Fibroblast of lung (primary cell): ENCODE results near the gene CYP19A1. TPM values are rescaled to one million over a fixed set of nuclear protein-coding genes. Genes with fewer than 3 reads are reported as not detected.

Source experiments
- DNase-seq, 2 donors: peaks; one replicate each; pipeline versions ENCODE4 v3.0.0 to v3.0.0-alpha.2; 2010; ENCODE audit warnings: low read depth in 2 of 2
- H2AFZ ChIP-seq: 2 replicates; pipeline ENCODE4 v1.5.1; 2012; ENCODE audit warnings: low read length, control low read depth, inconsistent platforms
- H3K27ac ChIP-seq: 2 replicates; pipeline ENCODE4 v1.5.1; 2011; ENCODE audit warnings: low read length, control low read depth; ENCODE audit not compliant: insufficient read depth
- H3K27me3 ChIP-seq: 2 replicates; pipeline ENCODE4 v1.5.1; 2011; ENCODE audit warnings: mild to moderate bottlenecking, low read length; ENCODE audit not compliant: control insufficient read depth, insufficient read depth
- H3K36me3 ChIP-seq: 2 replicates; pipeline ENCODE4 v1.5.1; 2011; ENCODE audit warnings: low read length; ENCODE audit not compliant: control insufficient read depth, insufficient read depth
- H3K4me1 ChIP-seq: 2 replicates; pipeline ENCODE4 v1.5.1; 2011; ENCODE audit warnings: low read length; ENCODE audit not compliant: control insufficient read depth, insufficient read depth; ENCODE audit errors: extremely low read depth
- H3K4me2 ChIP-seq: 2 replicates; pipeline ENCODE4 v1.5.1; 2011; ENCODE audit warnings: low read length, control low read depth; ENCODE audit not compliant: insufficient read depth; ENCODE audit errors: extremely low read depth
- H3K4me3 ChIP-seq, 4 experiments: fragments of 200-600 bp in 1 of 4; sonication (generic) in 1 of 4; replicated peaks in 1 of 4; 2 replicates each; pipeline ENCODE4 v1.5.1; 2011 to 2016; ENCODE audit warnings: low read length in 4 of 4, low read depth in 3 of 4, mild to moderate bottlenecking in 3 of 4, control low read depth in 2 of 4, inconsistent platforms in 1 of 4, mixed read lengths in 1 of 4; ENCODE audit not compliant: insufficient read depth in 1 of 4; ENCODE audit errors: control extremely low read depth in 1 of 4
- H3K79me2 ChIP-seq: 2 replicates; pipeline ENCODE4 v1.5.1; 2012; ENCODE audit warnings: mild to moderate bottlenecking, low read length, inconsistent platforms; ENCODE audit not compliant: control insufficient read depth, insufficient read depth
- H3K9ac ChIP-seq: 2 replicates; pipeline ENCODE4 v1.5.1; 2011; ENCODE audit warnings: mild to moderate bottlenecking, low read length, control low read depth; ENCODE audit not compliant: insufficient read depth
- H3K9me3 ChIP-seq: 2 replicates; pipeline ENCODE4 v1.5.1; 2012; ENCODE audit warnings: low read depth, low read length; ENCODE audit not compliant: control insufficient read depth, insufficient read depth
- H4K20me1 ChIP-seq: 2 replicates; pipeline ENCODE4 v1.5.1; 2011; ENCODE audit warnings: low read length; ENCODE audit not compliant: control insufficient read depth, insufficient read depth; ENCODE audit errors: extremely low read depth
- EZH2 ChIP-seq: IDR thresholded peaks from 2 replicates; pipeline ENCODE4 v1.5.1; 2012; ENCODE audit warnings: low read length, control low read depth, mild to moderate bottlenecking; ENCODE audit errors: missing control alignments
- polyA plus RNA-seq, 2 donors: library from polyadenylated mRNA; depleted of rRNA in 1 of 2; stranded (reverse) in 1 of 2; unstranded in 1 of 2; fragments of >200 nt; gene quantifications; 2 replicates each; pipeline ENCODE4 v1.2.1, GENCODE V29; 2011 to 2012; ENCODE audit warnings: missing spikeins in 1 of 2
- total RNA-seq: library from RNA; depleted of rRNA; stranded (reverse); fragments of >200 nt; gene quantifications from 2 replicates; pipeline ENCODE4 v1.2.1, GENCODE V29; 2014
- TF ChIP-seq, protein P1 (sequence below), 2 donors: IDR thresholded peaks in 1 of 2; conservative IDR thresholded peaks in 1 of 2; 1 replicate in 1 of 2; 2 replicates in 1 of 2; pipeline ENCODE4 v1.5.1; 2011 to 2012; ENCODE audit warnings: low read length in 2 of 2, control low read depth in 1 of 2, inconsistent platforms in 1 of 2, low read depth in 1 of 2, mild to moderate bottlenecking in 1 of 2

CYP19A1 gene
- total and polyA plus RNA-seq, 2 donors (not counting 1 experiment from before 2014, with no cell fraction given): 0.16 to 2.3 TPM

DNA sequence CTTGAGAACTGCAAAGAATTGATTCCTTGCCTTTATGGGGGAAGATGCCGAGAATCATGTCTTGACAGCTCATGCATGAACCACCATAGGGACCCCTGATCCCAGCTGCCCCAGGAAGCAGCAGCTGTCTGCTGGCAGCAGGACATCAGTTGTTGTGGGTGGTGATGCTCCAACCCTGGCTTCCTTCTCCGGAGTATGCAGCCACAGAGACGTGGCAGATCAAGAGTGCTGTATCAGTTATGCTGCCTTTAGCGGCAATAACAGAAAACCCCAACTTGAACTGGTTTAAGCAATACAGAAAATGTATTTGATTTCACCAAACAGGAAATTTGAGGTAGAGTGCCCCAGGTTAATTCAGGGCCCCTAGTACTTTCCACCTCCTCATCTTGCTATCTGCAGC is 151.5 kb downstream of the CYP19A1 start:
- Histone ChIP-seq H3K9ac (no peak overlapping the region), H3K36me3 (no peaks in the 10 kb centered on the region), H2AFZ (no peak overlapping the region), H3K79me2 (no peaks in the 10 kb centered on the region), H3K9me3 (no peaks in the 10 kb centered on the region), H3K27me3 (peaks cover 15% of the 10 kb centered on the region), H4K20me1 (no peaks in the 10 kb centered on the region), H3K4me1 (no peaks in the 10 kb centered on the region), H3K27ac (no peak overlapping the region), H3K4me2 (no peak overlapping the region), H3K4me3 (no peak overlapping the region)
- TF ChIP-seq, protein P1, sequence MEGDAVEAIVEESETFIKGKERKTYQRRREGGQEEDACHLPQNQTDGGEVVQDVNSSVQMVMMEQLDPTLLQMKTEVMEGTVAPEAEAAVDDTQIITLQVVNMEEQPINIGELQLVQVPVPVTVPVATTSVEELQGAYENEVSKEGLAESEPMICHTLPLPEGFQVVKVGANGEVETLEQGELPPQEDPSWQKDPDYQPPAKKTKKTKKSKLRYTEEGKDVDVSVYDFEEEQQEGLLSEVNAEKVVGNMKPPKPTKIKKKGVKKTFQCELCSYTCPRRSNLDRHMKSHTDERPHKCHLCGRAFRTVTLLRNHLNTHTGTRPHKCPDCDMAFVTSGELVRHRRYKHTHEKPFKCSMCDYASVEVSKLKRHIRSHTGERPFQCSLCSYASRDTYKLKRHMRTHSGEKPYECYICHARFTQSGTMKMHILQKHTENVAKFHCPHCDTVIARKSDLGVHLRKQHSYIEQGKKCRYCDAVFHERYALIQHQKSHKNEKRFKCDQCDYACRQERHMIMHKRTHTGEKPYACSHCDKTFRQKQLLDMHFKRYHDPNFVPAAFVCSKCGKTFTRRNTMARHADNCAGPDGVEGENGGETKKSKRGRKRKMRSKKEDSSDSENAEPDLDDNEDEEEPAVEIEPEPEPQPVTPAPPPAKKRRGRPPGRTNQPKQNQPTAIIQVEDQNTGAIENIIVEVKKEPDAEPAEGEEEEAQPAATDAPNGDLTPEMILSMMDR (conservative IDR thresholded peaks at IDR 0.05 in 1 of 2, IDR thresholded peaks at IDR 0.05 in 1 of 2; ENCODE audit: low read depth in 1 of 2, low read length in 2 of 2): no peak
- TF ChIP-seq EZH2: no peak
- no peak for DNase-seq

DNA sequence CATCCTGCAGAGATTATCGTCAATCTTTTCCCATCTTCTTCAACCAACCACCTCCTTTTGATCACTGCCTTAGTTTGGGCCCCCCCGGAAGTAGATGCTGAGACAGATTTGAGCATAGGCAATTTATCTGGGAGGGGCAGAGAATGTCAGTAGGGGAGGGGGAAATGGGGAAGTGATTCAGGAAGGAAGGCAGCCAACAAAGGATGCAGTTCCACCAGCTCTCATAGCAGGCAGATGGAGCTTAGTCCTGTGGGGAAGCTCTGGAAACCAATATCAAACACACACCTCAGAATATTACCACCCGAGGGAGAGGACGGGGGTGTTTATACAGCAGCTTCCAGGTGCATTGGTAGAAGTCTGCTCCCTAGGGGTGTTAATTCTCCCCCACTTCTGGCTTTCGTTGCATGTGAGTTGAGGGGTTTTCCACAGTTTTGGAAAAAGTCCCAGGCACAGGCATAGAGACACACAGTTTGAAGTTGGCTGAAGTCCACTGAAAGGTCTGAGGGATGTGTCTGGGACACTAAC is 152.2 kb downstream of the CYP19A1 start:
- TF ChIP-seq EZH2: no peak
- TF ChIP-seq, protein P1 (conservative IDR thresholded peaks at IDR 0.05 in 1 of 2, IDR thresholded peaks at IDR 0.05 in 1 of 2; ENCODE audit: low read depth in 1 of 2, low read length in 2 of 2): no peak
- DNase-seq: no peak
- H2AFZ ChIP-seq: no peak overlapping the region

DNA sequence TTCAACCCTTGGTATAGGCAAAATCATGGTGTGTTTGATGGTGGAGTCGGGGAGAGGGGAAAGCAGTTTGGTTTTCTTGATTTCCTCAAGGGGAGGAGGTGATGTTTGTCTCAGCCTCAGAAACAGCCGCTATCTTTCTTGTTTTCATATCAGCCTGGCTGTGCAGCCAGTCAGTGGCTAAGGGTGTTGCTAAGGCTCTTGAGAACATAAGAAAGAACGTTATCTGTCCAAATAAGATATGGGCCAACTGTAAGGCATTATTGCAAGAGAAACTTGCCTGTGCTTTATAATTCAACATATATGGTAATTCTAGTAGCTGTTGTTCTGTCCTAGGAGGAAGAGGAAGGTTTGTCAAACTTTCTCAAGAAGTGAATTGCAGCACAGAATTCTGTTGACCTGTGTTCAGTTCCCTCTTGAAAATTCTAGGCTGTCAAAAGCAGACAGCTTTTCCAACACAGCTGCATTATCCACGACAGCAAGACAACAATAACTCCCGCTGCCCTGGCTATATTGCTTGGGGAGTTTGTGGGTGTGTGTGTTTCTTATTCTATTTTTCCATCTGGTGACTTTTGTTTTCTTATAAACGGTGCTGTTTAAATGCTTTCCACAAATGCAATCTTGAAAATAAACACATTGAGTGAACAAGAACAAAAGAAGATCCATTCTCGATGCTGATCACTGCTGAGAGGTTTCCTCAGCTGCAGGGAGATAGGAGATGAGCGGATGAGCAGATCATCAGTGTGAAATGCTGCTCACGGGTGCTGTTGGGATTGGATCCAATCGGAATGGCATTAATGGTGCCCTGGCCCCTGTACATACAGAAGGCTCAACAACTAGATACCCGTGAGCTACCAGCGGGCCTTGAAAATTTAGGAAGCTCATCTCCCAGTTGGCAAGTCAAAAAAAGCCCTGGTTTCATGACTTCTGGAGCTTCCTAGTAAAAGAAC is 152.9 kb downstream of the CYP19A1 start:
- DNase-seq: no peak
- Histone ChIP-seq H3K9ac (no peak overlapping the region), H3K4me3 (no peak overlapping the region), H3K4me1 (no peaks in the 10 kb centered on the region), H2AFZ (no peak overlapping the region), H3K4me2 (no peak overlapping the region), H3K79me2 (no peaks in the 10 kb centered on the region), H4K20me1 (no peaks in the 10 kb centered on the region), H3K36me3 (no peaks in the 10 kb centered on the region), H3K27me3 (peaks cover 17% of the 10 kb centered on the region), H3K9me3 (no peaks in the 10 kb centered on the region), H3K27ac (no peak overlapping the region)
- TF ChIP-seq, protein P1 (conservative IDR thresholded peaks at IDR 0.05 in 1 of 2, IDR thresholded peaks at IDR 0.05 in 1 of 2; ENCODE audit: low read depth in 1 of 2, low read length in 2 of 2): no peak
- no peak for TF ChIP-seq EZH2

More for the DNA sequence above, 152.2 kb downstream of the CYP19A1 start:
- H3K4me1 ChIP-seq: no peaks in the 10 kb centered on the region
- H3K9ac ChIP-seq: no peak overlapping the region
- H3K27me3 ChIP-seq: peaks cover 17% of the 10 kb centered on the region
- no peak overlapping the region for H3K27ac ChIP-seq
- H3K79me2 ChIP-seq: no peaks in the 10 kb centered on the region
- H4K20me1 ChIP-seq: no peaks in the 10 kb centered on the region
- no peak overlapping the region for H3K4me3 ChIP-seq
- no peak overlapping the region for H3K4me2 ChIP-seq
- no peaks in the 10 kb centered on the region for H3K36me3 ChIP-seq
- H3K9me3 ChIP-seq: no peaks in the 10 kb centered on the region
